Lower leg skin (tissue), 4 donors: ENCODE measurements around the gene INPP5F. TPM values are rescaled to one million over a fixed set of nuclear protein-coding genes. Genes with fewer than 3 reads are reported as not detected.

Experiments
- DNase-seq, 2 donors: peaks; one replicate each; pipeline ENCODE4 v3.0.0-alpha.2; 2019; ENCODE audit warnings: low spot score in 2 of 2
- H3K4me3 ChIP-seq: fragments of 200-600 bp; sonication (generic); 2 replicates; pipeline ENCODE4 v1.5.1; 2017; ENCODE audit warnings: mild to moderate bottlenecking, low read depth; ENCODE audit not compliant: poor library complexity, severe bottlenecking
- CTCF ChIP-seq, 3 donors: fragments of 450-650 bp; IDR thresholded peaks; one replicate each; pipeline ENCODE4 v1.5.1; 2016; ENCODE audit warnings: antibody characterized with exemption in 3 of 3, mild to moderate bottlenecking in 3 of 3, moderate library complexity in 2 of 3
- POLR2A ChIP-seq, 2 donors: fragments of 450-650 bp; IDR thresholded peaks; one replicate each; pipeline ENCODE4 v1.6.1; 2016 to 2017; ENCODE audit warnings: antibody characterized with exemption in 2 of 2, mild to moderate bottlenecking in 1 of 2, moderate library complexity in 1 of 2
- WGBS, 2 donors: methylation state at CpG; one replicate each; pipeline ENCODE4 v1.1.5; 2018; 5-methylcytosine and 5-hydroxymethylcytosine counted together
- intact Hi-C: fragments of 100-400 bp; cut with DNase I; formaldehyde crosslinking; loops from one replicate; pipeline ENCODE4 v1.15.0; 2023; ENCODE audit warnings: low total_unique reads
- total RNA-seq, 4 donors: library from RNA; depleted of rRNA; stranded (reverse); fragments of >200 nt; gene quantifications; one replicate each; pipeline ENCODE4 v1.1.0, GENCODE V29; 2016

The INPP5F gene
- total RNA-seq, 4 donors from 2014 or later: 13.8 to 17.1 (median 15.0) TPM

- H3K4me3 ChIP-seq: no peak overlapping the region
- DNase-seq: no peak
- 92 to 96% methylated on average over 3 of the region's 3 CpGs for WGBS, 2 donors
- intact Hi-C loops: no loop called here
- no peak for TF ChIP-seq POLR2A (IDR thresholded peaks at IDR 0.05)
- TF ChIP-seq CTCF (IDR thresholded peaks at IDR 0.05): no peak
These were observed 51.8 kb downstream of the INPP5F start for GRCh38 chr10:119777686-119778085.

DNA sequence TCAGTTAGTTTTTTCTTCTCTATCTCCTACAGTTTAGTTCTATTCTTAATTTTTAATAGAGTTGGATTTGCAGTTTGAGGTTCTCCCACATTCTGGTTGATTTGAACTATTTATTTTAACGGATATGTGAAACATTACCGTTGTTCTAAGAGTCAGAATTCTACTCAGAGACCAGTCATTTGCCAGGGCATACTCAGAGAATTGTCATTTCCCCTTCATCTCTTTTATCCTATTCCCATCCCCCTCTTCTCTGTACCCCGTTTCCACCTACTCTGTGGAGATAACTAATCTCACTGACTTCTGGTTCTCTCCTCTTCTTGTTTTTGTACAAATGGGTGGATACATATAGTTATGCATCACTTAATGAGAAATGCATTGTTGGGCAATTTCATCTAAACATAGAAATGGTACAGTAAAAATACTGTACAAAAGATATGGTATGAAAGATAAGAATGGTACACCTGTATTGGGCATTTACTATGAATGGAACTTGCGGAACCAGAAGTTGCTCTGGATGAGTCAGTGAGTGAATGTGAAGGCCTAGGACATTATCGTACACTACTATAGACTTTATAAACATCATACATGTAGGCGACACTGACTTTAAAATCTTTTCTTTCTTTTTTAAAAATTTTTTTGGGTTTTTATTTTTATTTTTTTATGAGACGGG, 53.1 kb downstream of the INPP5F start:
- no peak overlapping the region for H3K4me3 ChIP-seq
- intact Hi-C loops: no loop called here
- no peak for DNase-seq
- 81 to 88% methylated on average over 7 of the region's 7 CpGs for WGBS, 2 donors
- no peak for TF ChIP-seq CTCF (IDR thresholded peaks at IDR 0.05)
- TF ChIP-seq POLR2A (IDR thresholded peaks at IDR 0.05): no peak

GRCh38 chr10:119780879-119781480, 55.1 kb downstream of the INPP5F start:
- intact Hi-C loops: no loop called here
- DNase-seq: no peak
- H3K4me3 ChIP-seq: no peak overlapping the region
- WGBS, 2 donors: 90 to 93% methylated on average over 5 of the region's 5 CpGs
- TF ChIP-seq POLR2A (IDR thresholded peaks at IDR 0.05) (no peak), CTCF (IDR thresholded peaks at IDR 0.05) (no peak)

DNA sequence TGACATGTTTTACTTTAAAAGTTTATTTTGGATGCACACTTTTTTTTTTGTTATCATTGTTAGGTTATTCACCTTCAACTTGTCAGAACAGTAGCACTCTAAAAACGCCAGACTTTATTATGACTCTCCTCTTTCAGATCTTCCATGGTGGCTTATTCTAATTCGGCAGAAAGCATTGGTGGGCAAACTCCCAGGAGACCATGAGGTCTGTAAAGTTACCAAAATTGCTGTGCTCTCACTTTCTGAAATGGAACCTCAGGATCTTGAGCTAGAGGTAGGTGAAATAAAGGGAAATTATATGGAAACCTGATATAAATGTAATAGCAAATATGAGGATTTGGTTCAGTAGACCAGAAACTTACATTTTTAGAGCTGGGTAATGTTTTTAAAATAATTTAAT, 55.6 kb downstream of the INPP5F start:
- H3K4me3 ChIP-seq: no peak overlapping the region
- intact Hi-C loops: no loop called here
- DNase-seq: no peak
- 89% methylated on average over 2 of the region's 2 CpGs for WGBS, 2 donors
- TF ChIP-seq CTCF (IDR thresholded peaks at IDR 0.05) (no peak), POLR2A (IDR thresholded peaks at IDR 0.05) (no peak)

DNA sequence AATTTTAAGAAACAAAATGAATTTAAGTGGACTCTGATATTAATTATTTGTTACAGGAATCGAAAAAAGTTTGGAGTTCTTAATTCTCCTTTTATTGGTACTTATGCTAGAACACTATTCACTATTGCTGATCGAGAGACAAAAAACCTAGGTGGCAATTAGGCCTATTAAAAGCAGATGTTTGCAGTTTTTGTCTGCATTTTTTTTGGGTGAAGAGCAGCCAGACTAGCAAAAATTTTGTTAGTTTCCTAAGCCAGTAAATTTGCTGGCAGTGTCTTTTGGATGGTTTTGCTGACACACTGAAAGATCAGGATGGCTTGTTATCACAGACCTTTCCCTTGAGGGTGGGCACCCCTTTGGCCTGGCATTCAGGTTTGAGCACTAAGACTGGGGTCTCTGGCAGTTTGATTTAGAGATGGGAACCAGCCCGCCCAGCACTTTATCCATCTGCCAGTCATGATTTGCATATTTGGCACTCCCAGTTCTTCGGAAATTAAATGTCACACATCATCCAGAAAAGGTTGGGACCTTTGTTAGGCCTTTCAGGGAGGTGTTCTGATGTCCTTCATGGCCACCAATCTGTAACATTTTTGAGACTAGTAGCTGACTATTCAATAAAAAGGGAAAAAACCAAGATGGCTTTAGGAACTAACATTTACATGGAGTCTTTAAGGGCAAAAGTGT, 57.3 kb downstream of the INPP5F start:
- WGBS, 2 donors: 75% methylated on average over 4 of the region's 4 CpGs
- TF ChIP-seq POLR2A (IDR thresholded peaks at IDR 0.05): no peak
- no peak for TF ChIP-seq CTCF (IDR thresholded peaks at IDR 0.05)
- H3K4me3 ChIP-seq: no peak overlapping the region
- DNase-seq: no peak
- intact Hi-C loops: no loop called here
